HG03108 (cell line): Measurements from ENCODE around the gene DPYSL3.

ENCODE experiments used
- ATAC-seq: cut with Tn5 transposase; IDR thresholded peaks from one replicate; pipeline ENCODE4 v1.9.1; 2021; ENCODE audit warnings: moderate library complexity; ENCODE audit not compliant: unreplicated experiment

DPYSL3 gene

GRCh38 chr5:147515269-147515668, 5.4 kb upstream of the DPYSL3 start:
- ATAC-seq: no peak

GRCh38 chr5:147512659-147513379, 3.0 kb upstream of the DPYSL3 start:
- no peak for ATAC-seq

- ATAC-seq: no peak
Observed at GRCh38 chr5:147510885-147511284, 1.0 kb upstream of the DPYSL3 start.

- no peak for ATAC-seq
Observed at GRCh38 chr5:147509041-147509709, 693 bp downstream of the DPYSL3 start.

- no peak for ATAC-seq
Observed at GRCh38 chr5:147508711-147509040, 1.2 kb downstream of the DPYSL3 start.

- no peak for ATAC-seq
Observed at GRCh38 chr5:147507480-147508126, 2.3 kb downstream of the DPYSL3 start.

- ATAC-seq: no peak
Observed at GRCh38 chr5:147504535-147504934, 5.3 kb downstream of the DPYSL3 start.

- no peak for ATAC-seq
Observed at GRCh38 chr5:147504011-147504410, 5.9 kb downstream of the DPYSL3 start.

GRCh38 chr5:147490989-147491388, 18.9 kb downstream of the DPYSL3 start:
- no peak for ATAC-seq

- no peak for ATAC-seq
Observed at GRCh38 chr5:147487031-147487750, 22.7 kb downstream of the DPYSL3 start.

- no peak for ATAC-seq
Observed at GRCh38 chr5:147485814-147486213, 24.1 kb downstream of the DPYSL3 start.

- no peak for ATAC-seq
Observed at GRCh38 chr5:147485046-147485445, 24.8 kb downstream of the DPYSL3 start.

GRCh38 chr5:147484708-147485020, 25.2 kb downstream of the DPYSL3 start:
- ATAC-seq: no peak

GRCh38 chr5:147483961-147484707, 25.7 kb downstream of the DPYSL3 start:
- ATAC-seq: no peak

GRCh38 chr5:147483188-147483790, 26.6 kb downstream of the DPYSL3 start:
- no peak for ATAC-seq

GRCh38 chr5:147482706-147483180, 27.1 kb downstream of the DPYSL3 start:
- ATAC-seq: no peak

- ATAC-seq: no peak
Observed at GRCh38 chr5:147481874-147482705, 27.8 kb downstream of the DPYSL3 start.

- no peak for ATAC-seq
Observed at GRCh38 chr5:147481376-147481775, 28.5 kb downstream of the DPYSL3 start.

- no peak for ATAC-seq
Observed at GRCh38 chr5:147479949-147480348, 29.9 kb downstream of the DPYSL3 start.

- ATAC-seq: no peak
Observed at GRCh38 chr5:147479444-147479843, 30.4 kb downstream of the DPYSL3 start.
